Astrocyte (in vitro differentiated cells and primary cell): Measurements from ENCODE around the gene SVEP1.

ENCODE experiments used
- EZH2 ChIP-seq: IDR thresholded peaks from 2 replicates; pipeline ENCODE4 v1.6.1; 2012; ENCODE audit warnings: mild to moderate bottlenecking, low read length, inconsistent platforms; ENCODE audit not compliant: insufficient read depth
- TF ChIP-seq, protein P1 (sequence below): IDR thresholded peaks from 2 replicates; pipeline ENCODE4 v1.5.1; 2011; ENCODE audit warnings: low read depth, mild to moderate bottlenecking, inconsistent platforms, low read length, moderate library complexity; ENCODE audit not compliant: insufficient read depth

DNA sequence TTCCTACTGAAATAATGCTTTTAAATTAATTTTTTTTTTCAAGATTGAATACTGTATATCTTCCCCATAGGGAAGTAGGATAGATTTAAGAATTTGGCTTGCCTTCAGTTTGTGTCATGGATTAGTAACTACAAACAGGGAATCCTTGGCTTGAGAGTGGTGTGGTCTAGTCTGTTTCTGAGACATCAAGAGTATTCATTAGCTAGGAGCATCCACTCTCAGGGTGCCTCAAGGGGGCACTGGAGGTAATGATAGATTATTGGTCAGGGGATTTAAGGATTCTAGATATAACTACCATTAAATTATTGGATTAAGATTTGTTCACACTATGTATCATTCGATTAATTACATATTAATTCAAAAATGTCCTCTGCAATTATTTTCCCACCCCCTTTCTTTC is 150.1 kb downstream of the SVEP1 start:
- TF ChIP-seq, protein P1, sequence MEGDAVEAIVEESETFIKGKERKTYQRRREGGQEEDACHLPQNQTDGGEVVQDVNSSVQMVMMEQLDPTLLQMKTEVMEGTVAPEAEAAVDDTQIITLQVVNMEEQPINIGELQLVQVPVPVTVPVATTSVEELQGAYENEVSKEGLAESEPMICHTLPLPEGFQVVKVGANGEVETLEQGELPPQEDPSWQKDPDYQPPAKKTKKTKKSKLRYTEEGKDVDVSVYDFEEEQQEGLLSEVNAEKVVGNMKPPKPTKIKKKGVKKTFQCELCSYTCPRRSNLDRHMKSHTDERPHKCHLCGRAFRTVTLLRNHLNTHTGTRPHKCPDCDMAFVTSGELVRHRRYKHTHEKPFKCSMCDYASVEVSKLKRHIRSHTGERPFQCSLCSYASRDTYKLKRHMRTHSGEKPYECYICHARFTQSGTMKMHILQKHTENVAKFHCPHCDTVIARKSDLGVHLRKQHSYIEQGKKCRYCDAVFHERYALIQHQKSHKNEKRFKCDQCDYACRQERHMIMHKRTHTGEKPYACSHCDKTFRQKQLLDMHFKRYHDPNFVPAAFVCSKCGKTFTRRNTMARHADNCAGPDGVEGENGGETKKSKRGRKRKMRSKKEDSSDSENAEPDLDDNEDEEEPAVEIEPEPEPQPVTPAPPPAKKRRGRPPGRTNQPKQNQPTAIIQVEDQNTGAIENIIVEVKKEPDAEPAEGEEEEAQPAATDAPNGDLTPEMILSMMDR, result no peak
- TF ChIP-seq EZH2, result no peak
